Right atrium auricular region (tissue), 2 donors: ENCODE data around the gene SCFD2. TPM values are rescaled to one million over a fixed set of nuclear protein-coding genes. Genes with fewer than 3 reads are reported as not detected.

ENCODE experiments used
- DNase-seq: peaks from one replicate; pipeline ENCODE4 v3.0.0-alpha.2; 2019; ENCODE audit warnings: low spot score
- H3K27ac ChIP-seq, 2 donors: fragments of 200-600 bp; sonication (generic); 1 replicate in 1 of 2; 2 replicates in 1 of 2; pipeline ENCODE4 v1.5.1; 2016 to 2019
- H3K27me3 ChIP-seq, 2 donors: fragments of 200-600 bp; sonication (generic); one replicate each; pipeline versions ENCODE4 v1.5.1 to v1.6.0; 2017 to 2019
- H3K36me3 ChIP-seq: fragments of 200-600 bp; sonication (generic); one replicate; pipeline ENCODE4 v1.5.1; 2016
- H3K4me1 ChIP-seq, 2 donors: fragments of 200-600 bp; sonication (generic); one replicate each; pipeline versions ENCODE4 v1.5.1 to v1.6.0; 2017 to 2019
- H3K4me3 ChIP-seq, 2 donors: fragments of 200-600 bp; sonication (generic); 1 replicate in 1 of 2; 2 replicates in 1 of 2; pipeline ENCODE4 v1.5.1; 2017 to 2019; ENCODE audit warnings: mild to moderate bottlenecking in 1 of 2, moderate library complexity in 1 of 2
- H3K9me3 ChIP-seq, 2 donors: fragments of 200-600 bp; sonication (generic); one replicate each; pipeline ENCODE4 v1.5.1; 2019
- total RNA-seq, 2 donors: library from RNA; depleted of rRNA; stranded (reverse); fragments of >200 nt; gene quantifications; one replicate each; pipeline ENCODE4 v1.1.0, GENCODE V29; 2016
- TF ChIP-seq, protein P1 (sequence below), 2 donors: fragments of 200-600 bp; sonication (generic); IDR thresholded peaks; one replicate each; pipeline ENCODE4 v1.5.1; 2019; ENCODE audit warnings: antibody characterized with exemption in 2 of 2

Gene SCFD2
- total RNA-seq, 2 donors from 2014 or later, result 8.1 to 9.4 TPM

DNA sequence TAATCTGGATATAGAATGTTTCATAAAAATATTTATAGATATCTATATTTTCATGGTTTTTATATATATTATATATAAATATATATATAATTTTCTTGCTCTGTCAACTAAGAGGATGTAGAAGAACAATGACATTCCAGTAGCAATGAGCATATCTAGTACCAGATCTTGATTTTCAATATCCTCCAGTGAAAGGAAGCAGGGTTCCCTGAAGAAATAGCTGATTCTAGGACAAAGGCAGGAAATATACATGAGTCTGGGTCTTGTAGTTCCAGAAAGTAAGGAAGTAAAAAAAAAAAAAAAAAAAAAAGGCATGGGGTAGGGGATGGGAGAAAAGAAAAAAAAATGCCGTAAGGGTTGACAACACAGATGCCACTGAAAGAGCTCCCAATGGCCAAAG is 262.4 kb downstream of the SCFD2 start:
- Histone ChIP-seq H3K36me3 (no peaks in the 10 kb centered on the region), H3K27ac (no peak overlapping the region), H3K4me3 (no peak overlapping the region), H3K4me1 (peaks cover 0 to 7% of the 10 kb centered on the region in 2 donors), H3K27me3 (no peaks in the 10 kb centered on the region), H3K9me3 (peaks cover 0 to 7% of the 10 kb centered on the region in 2 donors)
- DNase-seq, result no peak
- TF ChIP-seq, protein P1, sequence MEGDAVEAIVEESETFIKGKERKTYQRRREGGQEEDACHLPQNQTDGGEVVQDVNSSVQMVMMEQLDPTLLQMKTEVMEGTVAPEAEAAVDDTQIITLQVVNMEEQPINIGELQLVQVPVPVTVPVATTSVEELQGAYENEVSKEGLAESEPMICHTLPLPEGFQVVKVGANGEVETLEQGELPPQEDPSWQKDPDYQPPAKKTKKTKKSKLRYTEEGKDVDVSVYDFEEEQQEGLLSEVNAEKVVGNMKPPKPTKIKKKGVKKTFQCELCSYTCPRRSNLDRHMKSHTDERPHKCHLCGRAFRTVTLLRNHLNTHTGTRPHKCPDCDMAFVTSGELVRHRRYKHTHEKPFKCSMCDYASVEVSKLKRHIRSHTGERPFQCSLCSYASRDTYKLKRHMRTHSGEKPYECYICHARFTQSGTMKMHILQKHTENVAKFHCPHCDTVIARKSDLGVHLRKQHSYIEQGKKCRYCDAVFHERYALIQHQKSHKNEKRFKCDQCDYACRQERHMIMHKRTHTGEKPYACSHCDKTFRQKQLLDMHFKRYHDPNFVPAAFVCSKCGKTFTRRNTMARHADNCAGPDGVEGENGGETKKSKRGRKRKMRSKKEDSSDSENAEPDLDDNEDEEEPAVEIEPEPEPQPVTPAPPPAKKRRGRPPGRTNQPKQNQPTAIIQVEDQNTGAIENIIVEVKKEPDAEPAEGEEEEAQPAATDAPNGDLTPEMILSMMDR (IDR thresholded peaks at IDR 0.05), result no peak

DNA sequence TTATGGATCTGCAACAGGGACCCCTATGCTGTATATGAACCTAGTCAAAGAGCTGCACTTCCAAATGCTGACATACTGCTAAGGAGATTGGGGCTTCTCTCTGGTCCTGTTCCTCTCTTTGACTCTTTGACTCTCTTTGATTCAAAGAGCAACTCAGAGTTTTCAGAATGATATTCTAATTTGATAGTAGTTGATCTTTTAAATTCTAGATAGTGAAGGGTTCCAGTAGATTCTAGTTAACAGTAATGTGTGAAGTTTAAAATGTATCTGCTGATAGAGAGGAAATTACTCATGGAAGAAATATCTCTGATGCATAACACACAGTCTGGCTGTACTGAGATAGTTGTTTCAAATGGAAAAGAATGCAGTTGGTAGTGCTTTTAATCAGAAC is 264.7 kb downstream of the SCFD2 start:
- H3K9me3 ChIP-seq, result no peaks in the 10 kb centered on the region
- no peaks in the 10 kb centered on the region for H3K27me3 ChIP-seq
- no peak overlapping the region for H3K4me3 ChIP-seq
- H3K27ac ChIP-seq, result no peak overlapping the region
- H3K36me3 ChIP-seq, result no peaks in the 10 kb centered on the region
- no peak for DNase-seq
- TF ChIP-seq, protein P1 (IDR thresholded peaks at IDR 0.05), result no peak
- peaks cover 0 to 7% of the 10 kb centered on the region in 2 donors for H3K4me1 ChIP-seq

DNA sequence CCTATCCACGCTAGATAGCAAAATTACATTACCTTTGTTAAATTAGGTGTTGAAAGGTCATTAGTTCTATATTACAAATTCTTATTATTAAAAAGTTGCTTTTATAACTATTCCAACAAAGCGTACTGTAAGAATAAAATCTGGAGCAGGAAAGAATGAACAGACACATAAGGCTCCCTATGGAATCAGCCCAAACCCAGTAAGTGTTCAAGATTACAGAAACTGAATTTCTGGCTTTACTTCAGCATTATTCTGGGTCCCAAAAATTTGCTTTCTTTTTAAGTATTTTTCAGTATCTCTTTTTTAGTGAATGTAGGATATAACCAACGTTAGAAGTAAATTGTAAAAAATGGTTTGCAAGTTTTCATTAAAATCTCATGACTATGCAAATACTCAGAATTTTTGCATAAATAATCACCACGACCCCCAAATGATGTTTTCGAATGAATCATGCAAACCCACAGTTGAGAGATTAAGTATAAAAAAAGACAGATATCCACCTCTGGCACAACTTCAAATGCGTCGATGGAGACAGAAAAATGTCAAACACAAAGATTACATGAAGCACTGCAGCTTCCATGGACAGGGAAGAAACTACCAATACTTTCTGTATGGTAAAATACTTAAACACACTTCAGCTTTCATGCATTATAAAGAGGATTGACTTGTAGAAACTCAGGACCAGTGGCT is 265.2 kb downstream of the SCFD2 start:
- Histone ChIP-seq H3K27ac (no peak overlapping the region), H3K27me3 (no peaks in the 10 kb centered on the region), H3K4me1 (peaks cover 0 to 7% of the 10 kb centered on the region in 2 donors), H3K36me3 (no peaks in the 10 kb centered on the region), H3K9me3 (no peaks in the 10 kb centered on the region), H3K4me3 (no peak overlapping the region)
- TF ChIP-seq, protein P1 (IDR thresholded peaks at IDR 0.05), result no peak
- DNase-seq, result no peak

DNA sequence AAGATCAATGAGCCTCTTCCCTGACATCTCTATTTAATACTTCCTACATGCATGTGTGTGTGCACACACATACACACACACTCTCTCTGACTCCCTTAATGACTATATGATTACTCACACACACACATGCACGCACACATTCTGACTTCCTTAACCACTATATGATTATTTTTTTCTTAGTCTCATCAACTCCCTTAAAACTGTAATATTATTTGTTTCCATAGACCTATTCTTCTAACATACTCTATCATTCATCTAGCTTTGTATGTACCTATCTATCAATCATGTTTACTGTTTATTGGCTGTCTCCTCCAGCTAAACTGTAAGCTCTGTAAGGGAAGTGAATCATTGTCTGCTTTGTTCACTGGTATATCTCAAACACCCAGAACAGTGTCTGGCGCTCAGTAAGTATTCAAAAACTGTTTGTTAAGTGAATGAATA is 267.2 kb downstream of the SCFD2 start:
- Histone ChIP-seq H3K4me1 (peaks cover 0 to 7% of the 10 kb centered on the region in 2 donors), H3K36me3 (no peaks in the 10 kb centered on the region), H3K9me3 (no peaks in the 10 kb centered on the region), H3K4me3 (no peak overlapping the region), H3K27ac (no peak overlapping the region), H3K27me3 (no peaks in the 10 kb centered on the region)
- TF ChIP-seq, protein P1 (IDR thresholded peaks at IDR 0.05), result no peak
- no peak for DNase-seq

DNA sequence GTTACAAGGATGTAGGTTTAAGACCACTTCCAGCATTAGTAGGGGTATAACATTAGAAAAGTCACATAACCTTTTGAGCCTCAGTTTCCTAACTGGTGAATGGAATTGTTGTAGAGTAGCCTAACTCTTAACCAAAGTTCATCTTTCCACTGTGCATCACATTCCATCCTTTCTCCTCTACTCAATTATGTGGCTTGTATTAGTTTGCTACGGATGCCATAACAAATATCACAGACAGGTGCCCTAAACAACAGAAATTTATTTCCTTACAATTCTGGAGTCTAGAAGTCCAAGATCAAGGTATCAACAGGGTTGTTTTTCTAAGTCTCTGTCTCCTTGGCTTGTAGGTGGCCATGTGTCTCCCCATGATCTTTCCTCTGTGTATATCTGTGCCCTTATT is 271.8 kb downstream of the SCFD2 start:
- Histone ChIP-seq H3K4me3 (no peak overlapping the region), H3K9me3 (no peaks in the 10 kb centered on the region), H3K27ac (no peak overlapping the region), H3K4me1 (peaks cover 0 to 14% of the 10 kb centered on the region in 2 donors), H3K36me3 (no peaks in the 10 kb centered on the region), H3K27me3 (no peaks in the 10 kb centered on the region)
- DNase-seq, result no peak
- TF ChIP-seq, protein P1 (IDR thresholded peaks at IDR 0.05), result no peak
